Middle frontal gyrus (tissue), 1 donor: ENCODE data around the gene RNF112.

Experiments
- DNase-seq: peaks from one replicate; pipeline ENCODE4 v3.0.0-alpha.2; 2015; ENCODE audit warnings: low spot score; ENCODE audit errors: extremely low spot score

RNF112 gene, protein sequence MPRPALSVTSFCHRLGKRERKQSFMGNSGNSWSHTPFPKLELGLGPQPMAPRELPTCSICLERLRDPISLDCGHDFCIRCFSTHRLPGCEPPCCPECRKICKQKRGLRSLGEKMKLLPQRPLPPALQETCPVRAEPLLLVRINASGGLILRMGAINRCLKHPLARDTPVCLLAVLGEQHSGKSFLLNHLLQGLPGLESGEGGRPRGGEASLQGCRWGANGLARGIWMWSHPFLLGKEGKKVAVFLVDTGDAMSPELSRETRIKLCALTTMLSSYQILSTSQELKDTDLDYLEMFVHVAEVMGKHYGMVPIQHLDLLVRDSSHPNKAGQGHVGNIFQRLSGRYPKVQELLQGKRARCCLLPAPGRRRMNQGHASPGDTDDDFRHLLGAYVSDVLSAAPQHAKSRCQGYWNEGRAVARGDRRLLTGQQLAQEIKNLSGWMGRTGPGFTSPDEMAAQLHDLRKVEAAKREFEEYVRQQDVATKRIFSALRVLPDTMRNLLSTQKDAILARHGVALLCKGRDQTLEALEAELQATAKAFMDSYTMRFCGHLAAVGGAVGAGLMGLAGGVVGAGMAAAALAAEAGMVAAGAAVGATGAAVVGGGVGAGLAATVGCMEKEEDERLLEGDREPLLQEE

DNA sequence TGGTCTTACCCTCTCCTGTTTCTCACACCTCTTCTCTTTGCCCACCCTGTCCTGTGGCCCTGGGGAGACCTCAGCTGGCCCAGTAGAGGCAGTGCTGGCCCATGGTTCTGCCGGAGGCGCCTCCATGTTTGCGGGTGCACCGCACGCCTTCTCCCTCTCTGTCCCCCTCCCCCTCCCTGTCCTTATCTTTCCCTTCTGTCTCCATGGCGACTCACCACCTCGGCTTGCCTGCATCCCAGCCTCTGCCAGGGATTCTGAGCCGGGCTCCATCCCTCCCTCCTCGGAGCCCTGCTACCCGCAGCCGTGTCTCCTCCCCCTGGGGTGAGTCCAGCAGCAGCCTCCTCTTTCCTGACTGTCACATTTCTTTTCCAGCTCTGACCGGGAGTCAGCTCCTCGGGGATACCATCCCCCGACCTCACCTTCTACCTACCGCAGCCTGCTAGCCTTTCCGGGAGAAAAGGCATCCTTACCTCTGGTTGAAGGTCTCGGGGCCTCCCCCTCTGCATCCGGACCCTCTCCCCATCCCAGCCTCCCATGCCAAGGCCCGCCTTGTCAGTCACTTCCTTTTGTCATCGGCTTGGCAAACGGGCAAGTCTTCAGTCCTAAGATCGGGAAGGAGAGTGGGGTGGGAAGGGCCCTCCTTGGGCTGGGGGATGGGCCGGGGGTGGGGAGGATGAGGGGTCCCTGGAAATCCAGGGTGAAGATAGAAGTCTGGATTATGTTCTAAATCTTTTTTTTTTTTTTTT, at the start of gene RNF112:
TSS of gene RNF112 (plus strand) at position 358 of the 746 bp plus-strand sequence. CDS start at position 535, 177 bp downstream.
- DNase-seq = peak; percentile 63

GRCh38 chr17:19361326-19361725, 49.7 kb upstream of the RNF112 start:
- DNase-seq = no peak

GRCh38 chr17:19361944-19362276, 49.1 kb upstream of the RNF112 start:
- no peak for DNase-seq

DNA sequence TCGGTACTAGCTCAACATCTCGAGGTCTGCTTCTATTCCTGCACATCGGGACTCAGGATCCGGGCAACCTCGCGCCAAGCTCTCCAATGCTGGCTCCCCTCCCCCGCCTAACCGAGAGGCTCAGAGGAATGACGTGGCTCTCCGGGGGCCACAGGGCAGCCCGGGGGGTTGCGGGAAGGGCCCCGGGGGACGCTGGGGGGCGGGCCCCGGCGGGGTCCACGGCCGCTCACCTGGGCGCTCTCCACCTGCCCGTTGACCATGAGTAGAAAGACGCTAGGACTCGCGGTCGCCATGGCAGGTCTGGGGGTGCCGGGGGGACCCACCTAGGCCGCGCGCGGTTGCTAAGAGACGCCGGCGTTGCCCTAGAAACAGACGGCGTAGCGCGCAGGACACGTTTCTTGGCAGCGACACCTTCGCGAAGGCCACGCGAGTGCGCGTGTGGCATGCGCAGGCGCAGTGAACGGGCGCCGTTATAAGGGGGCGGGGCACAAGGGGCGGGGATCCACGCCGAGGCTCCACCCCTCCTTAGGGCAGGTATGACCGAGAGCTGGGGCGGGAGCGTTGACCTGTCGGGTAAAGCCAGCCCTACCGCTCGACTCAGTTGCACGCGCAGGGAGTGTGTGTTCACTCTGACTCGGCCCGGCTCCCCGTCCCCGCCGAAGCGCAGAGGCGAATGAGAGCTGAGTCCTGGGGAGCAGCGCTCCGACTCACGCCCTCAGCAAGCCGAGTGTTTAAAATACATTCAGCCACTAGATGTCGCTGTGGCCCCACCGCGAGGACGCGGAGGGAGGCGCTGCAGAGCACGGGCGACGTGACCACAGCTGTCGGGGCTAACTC, 48.5 kb upstream of the RNF112 start, which contains the start of gene B9D1:
TSS of gene B9D1 (minus strand) at position 447 of the 837 bp plus-strand sequence. CDS start at position 293, 154 bp downstream.
- DNase-seq = peak; percentile 89

GRCh38 chr17:19363114-19363438, 48.0 kb upstream of the RNF112 start:
- DNase-seq = no peak

DNA sequence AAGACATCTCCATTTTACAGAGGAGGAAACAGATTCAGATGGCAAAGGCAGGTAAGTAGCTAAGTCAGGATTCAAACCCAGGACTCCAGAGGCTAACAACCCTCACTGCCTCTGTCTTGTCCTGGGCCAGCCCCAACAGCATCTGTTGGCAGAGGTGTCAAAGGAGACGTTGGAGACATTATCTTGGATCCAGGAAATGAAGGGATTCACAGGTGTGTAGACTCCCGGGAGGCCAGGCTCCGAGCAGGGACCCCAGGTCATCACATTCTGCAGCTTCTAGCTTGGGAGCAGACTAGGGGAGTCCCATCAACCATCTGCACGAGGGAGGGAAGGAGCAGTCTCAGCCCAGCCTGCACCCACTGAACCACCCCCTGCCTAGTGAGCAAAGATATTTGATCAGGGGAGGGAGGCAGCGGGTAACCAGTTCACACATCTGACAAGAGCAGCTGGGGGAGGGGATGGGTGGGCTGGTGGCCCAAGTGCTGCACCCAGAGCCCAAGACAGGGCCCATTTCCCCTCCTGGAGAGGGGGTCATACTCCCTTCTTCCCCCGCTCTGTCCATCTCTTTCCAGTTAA, 47.5 kb upstream of the RNF112 start:
- no peak for DNase-seq

DNA sequence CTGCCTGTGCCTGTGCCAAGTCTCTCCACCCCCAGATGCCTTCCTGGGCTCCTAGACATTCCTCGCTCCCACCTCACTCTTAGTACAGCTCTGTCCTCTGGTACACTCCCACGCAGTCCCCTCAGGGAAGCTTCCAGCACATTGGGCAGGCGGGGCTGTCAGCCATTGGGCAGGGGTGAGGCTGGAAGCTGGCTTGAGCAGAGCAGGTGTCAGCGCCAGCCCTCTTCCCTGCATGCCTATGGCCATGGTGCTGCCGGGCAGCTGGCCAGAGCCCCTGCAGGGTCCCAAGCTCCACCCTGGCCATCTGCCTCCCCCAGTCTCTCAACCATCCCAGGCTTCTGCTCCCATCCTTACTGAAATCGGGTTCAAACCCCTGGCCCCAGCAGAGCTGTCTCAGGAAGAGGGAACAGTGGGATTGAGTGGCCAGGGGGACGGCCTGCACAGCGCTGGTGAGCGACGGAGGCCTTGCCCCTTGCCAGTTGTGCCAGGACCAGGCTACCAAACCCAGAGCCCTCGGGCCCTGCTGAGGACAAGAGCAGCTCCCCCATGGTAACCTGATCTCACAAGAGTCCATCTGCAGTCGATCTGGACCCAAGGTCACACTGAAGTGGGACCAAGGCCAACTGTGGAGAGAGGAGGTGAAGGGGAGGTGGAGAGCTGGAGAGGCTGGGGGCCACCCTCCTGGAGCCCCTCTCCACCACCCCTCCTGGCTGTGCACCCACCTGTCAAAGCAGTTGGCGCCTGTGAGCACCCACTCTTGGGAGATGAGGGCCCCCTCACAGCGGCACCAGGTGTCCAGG, 46.1 kb upstream of the RNF112 start:
- DNase-seq = peak; percentile 58

DNA sequence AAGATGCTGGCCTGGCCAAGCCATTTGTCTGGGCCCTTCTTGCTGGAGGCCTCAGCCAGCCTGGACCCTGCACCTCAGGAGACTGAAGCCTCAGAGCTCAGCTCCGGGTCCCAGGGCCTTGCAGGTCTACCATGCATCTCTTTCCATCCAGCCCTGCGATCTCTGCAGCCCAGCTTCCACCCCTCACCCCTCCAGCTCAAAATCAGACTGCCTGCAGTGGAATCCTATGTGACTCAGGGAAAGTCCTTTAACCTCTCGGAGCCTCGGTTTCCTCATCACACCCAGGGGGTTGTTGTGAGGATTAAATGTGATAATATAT, 45.6 kb upstream of the RNF112 start:
- DNase-seq = no peak

GRCh38 chr17:19365833-19366636, 45.0 kb upstream of the RNF112 start:
- DNase-seq = no peak

DNA sequence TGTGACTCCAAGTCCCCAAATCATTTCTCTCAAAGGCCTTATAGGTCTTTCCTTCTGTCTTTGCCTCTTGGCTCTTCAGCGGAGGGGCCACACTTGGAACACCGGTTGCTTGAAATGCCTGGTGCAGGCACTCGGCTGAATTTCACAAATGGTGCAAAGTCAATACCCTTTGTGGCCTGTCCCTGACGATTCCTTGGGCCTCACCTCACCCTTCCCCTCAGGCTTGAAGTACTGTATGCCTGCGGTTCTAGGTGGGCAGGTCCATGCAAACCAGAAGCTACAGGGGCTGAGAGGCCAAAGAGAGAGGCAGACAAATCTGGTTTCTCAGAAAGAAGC, 44.4 kb upstream of the RNF112 start:
- DNase-seq = no peak

- no peak for DNase-seq
These were observed 42.8 kb upstream of the RNF112 start for GRCh38 chr17:19368229-19368628.

DNA sequence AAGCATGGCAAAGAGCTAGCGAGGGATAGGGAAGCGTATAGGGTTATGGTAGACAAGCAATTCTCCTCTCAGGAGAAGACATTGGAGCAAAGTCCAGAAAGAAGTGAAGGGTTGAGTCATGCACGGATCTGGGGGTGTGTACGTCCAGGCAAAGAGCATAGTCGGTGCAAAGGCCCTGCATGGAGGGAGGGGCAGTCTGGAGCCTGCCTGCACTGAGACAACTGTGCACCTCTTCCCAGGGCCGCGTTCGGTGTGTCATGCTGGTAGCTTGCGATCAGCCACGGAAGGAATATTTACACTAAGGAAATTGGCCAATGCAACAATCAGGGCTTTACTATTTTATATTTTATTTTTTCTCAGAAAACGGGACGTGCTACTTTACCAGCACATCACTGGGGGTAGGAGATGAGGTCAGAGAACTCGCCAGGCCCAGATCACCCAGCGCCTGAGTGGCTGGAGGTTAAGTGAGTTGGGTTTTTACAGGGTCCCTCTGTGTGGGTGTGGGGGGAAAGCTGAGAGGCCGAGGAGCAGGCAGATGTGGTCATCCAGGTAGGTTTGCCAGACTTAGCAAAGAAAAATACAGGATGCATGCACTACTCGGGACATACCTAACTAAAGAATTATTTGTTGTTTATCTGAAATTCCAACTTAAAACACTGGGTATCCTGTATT, 41.8 kb upstream of the RNF112 start:
- no peak for DNase-seq

DNA sequence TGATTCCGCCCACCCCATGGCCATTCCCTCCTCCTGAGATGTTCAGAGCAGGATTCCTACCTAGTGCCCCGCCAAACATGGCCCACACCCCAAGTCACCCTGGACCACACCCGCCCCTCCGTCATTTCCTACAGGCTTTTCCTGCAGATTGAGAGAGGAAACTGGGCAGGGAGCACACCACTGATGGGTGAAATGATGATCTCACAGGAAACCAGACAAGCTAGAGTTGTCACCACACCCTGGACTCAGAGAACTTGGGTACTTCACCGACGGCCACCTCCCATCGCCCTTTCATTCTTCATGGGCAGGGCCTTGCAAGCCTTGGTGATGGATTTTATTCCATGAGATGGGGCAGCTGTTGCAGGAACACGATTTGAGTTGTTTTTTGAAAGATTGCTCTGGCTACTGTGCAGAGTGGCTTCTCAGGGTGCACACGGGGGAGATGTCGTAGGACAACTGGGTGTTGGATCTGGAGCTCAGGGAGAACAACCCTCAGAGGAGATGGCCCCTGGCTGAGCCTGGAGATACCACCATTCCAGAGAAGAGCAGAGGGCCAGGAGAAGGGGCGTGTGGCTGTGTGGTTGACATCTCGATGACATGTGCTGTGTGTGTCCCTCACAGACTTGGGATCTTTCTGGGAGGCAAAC, 41.1 kb upstream of the RNF112 start:
- no peak for DNase-seq

- no peak for DNase-seq
These were observed 40.5 kb upstream of the RNF112 start for GRCh38 chr17:19370493-19370960.

DNA sequence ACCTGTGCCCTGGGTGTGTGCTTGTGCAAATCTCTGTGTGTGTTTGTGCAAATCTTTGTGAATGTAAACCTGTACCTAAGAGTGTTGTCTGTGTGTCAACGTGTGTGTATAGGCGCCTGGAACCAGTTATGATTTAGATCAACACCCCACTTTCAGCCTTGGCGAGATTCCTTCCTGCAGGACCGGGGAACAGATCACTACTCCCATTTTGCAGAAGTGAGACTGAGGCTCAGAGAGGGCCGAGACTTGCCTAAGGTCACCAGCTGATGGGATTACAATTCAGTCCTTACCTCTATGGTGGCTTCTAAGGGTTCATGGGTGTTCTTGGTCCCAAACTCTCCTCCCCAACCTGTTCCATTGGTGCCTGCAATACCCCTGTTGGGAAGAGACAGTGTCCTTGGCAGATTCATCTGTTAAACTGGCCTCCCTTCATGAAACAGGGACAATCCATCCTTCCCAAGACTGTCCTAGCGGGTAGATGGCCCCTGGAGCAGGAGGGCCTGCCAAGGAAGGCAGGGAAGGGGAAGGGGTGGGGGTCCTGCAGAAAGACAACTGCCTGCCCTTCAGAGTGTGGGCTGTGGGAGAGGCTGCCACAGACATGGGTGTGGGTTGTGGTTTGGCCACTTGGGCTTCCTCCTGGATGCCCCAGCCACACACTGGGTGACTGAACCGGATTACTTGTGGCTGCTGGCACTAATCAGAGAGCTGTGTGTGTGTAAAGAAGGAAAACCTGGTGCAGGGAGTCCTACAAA, 39.6 kb upstream of the RNF112 start:
- DNase-seq = no peak

DNA sequence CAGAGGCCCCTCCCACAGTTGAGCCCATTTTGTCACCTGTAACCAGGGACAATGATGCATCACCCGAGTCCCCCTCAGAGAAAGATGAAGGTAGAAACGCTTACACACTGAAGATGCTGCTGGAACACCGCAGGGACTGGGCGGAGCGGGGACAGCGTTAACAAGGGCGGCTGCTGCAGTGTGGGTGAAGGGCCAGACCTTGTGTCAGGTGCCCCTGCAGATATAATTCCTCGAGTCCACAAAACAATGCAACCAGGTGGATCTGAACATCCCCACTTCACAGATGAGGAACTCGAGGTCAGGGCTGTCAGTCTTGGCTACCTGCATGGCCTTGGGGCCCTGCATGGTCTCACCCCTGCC, 39.0 kb upstream of the RNF112 start:
- no peak for DNase-seq

DNA sequence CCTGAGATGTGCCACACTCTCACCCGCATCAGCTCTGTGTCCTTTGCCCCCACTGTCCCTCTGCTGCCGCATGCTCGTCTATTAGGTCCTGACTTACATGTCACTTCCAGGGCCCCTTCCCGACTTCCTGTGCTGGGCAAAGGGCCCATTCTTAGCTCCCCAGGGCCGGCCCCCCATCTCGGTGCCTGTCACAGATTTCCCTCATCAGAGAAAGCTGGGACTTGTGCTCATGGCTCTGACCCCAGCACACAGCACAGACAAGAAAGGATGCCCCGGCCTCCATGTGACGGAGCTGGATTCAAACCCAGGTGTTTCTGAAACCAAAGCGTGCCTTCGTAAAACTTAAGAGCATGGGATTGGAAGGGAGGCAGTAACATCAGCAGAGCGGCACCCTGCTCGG, 38.6 kb upstream of the RNF112 start:
- DNase-seq = no peak
